ENCODE measurements around the gene USP37. TPM values are rescaled to one million over a fixed set of nuclear protein-coding genes. Genes with fewer than 3 reads are reported as not detected.

The USP37 gene
- polyA plus RNA-seq, 1 of the 3 experiments (the other 2 are of a cell fraction), result 0.95 TPM

DNA sequence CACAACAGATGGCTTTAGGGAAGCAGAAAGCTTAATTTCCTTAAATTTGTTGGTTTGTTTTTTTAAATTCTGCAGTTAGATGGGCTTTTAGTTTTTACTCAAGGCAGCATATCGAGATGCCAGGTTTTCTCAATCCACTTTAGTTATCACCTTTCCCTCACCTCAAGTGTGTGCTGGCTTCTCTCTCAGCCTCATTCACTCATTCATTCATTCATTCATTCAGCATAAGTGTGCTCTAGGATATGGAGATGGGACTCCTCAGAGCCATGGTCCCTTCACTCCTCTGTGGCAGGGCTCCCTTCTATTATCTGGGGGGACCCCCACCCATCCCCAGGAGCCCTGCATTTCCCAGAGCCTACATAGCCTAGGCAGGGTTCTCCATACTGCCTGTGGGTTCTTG, 130.2 kb downstream of the USP37 start:
- H3K4me1 ChIP-seq (ENCODE audit: control insufficient read depth in 1 of 2, insufficient read depth in 2 of 2, low read depth in 1 of 2, low read length in 1 of 2), result no peaks in the 10 kb centered on the region
- H3K4me2 ChIP-seq, result no peak overlapping the region
- H3K9ac ChIP-seq, result no peak overlapping the region
- 55% methylated on average over 1 of the region's 1 CpG for WGBS (ENCODE audit: low lambda C conversion rate)
- H3K79me2 ChIP-seq (ENCODE audit: insufficient read depth), result no peaks in the 10 kb centered on the region
- DNase-seq, result no peak
- H2AFZ ChIP-seq (ENCODE audit: low read depth), result no peak overlapping the region
- ChIA-PET CTCF (interaction anchor here (1.3 kb wide), 1 partner anchor 42 kb away, joined by 4 read pairs; no protein-coding TSS in a partner anchor), POLR2A (no interaction called here)
- H4K20me1 ChIP-seq (ENCODE audit: insufficient read depth), result no peaks in the 10 kb centered on the region
- H3K27ac ChIP-seq (ENCODE audit: low read depth in 2 of 2, low read length in 1 of 2), result no peak overlapping the region
- H3K4me3 ChIP-seq (ENCODE audit: low read depth in 2 of 2, low read length in 1 of 2), result no peak overlapping the region
- H3K36me3 ChIP-seq (replicated peaks in 1 of 2; ENCODE audit: control insufficient read depth in 1 of 2, insufficient read depth in 2 of 2, low read length in 1 of 2), result no peaks in the 10 kb centered on the region
- no peaks in the 10 kb centered on the region for H3K9me2 ChIP-seq
- no peaks in the 10 kb centered on the region for H3F3A ChIP-seq (replicated peaks; ENCODE audit: insufficient read depth)
- H3K9me3 ChIP-seq, result no peaks in the 10 kb centered on the region
- H3K27me3 ChIP-seq (ENCODE audit: insufficient read depth), result no peaks in the 10 kb centered on the region; the same call in 1 of the 2 replicates
- no peak for TF ChIP-seq SMC3 (IDR thresholded peaks at IDR 0.05; ENCODE audit: low read depth, low read length)
- no peak for TF ChIP-seq CTCF (IDR thresholded peaks at IDR 0.05)

GRCh38 chr2:218436992-218437391, 131.2 kb downstream of the USP37 start:
- Histone ChIP-seq H3K4me1 (ENCODE audit: control insufficient read depth in 1 of 2, insufficient read depth in 2 of 2, low read depth in 1 of 2, low read length in 1 of 2) (no peaks in the 10 kb centered on the region), H3K9me3 (no peaks in the 10 kb centered on the region), H3K9me2 (no peaks in the 10 kb centered on the region), H3K36me3 (replicated peaks in 1 of 2; ENCODE audit: control insufficient read depth in 1 of 2, insufficient read depth in 2 of 2, low read length in 1 of 2) (no peaks in the 10 kb centered on the region), H3K79me2 (ENCODE audit: insufficient read depth) (no peaks in the 10 kb centered on the region), H3K27ac (ENCODE audit: low read depth in 2 of 2, low read length in 1 of 2) (no peak overlapping the region), H4K20me1 (ENCODE audit: insufficient read depth) (no peaks in the 10 kb centered on the region), H3K9ac (no peak overlapping the region), H2AFZ (ENCODE audit: low read depth) (no peak overlapping the region), H3F3A (replicated peaks; ENCODE audit: insufficient read depth) (no peaks in the 10 kb centered on the region), H3K27me3 (ENCODE audit: insufficient read depth) (no peaks in the 10 kb centered on the region; the same call in 1 of the 2 replicates), H3K4me2 (no peak overlapping the region), H3K4me3 (ENCODE audit: low read depth in 2 of 2, low read length in 1 of 2) (no peak overlapping the region)
- POLR2A ChIA-PET, result no interaction called here
- CTCF ChIA-PET, result no interaction called here
- no peak for TF ChIP-seq EZH2phosphoT487 (IDR thresholded peaks at IDR 0.05; ENCODE audit: borderline replicate concordance, low read depth)
- TF ChIP-seq SMC3 (IDR thresholded peaks at IDR 0.05; ENCODE audit: low read depth, low read length), result no peak
- TF ChIP-seq MEF2A (IDR thresholded peaks at IDR 0.05; ENCODE audit: borderline replicate concordance, low read depth), result no peak
- TF ChIP-seq YY1 (IDR thresholded peaks at IDR 0.05; ENCODE audit: low read depth), result no peak
- no peak for TF ChIP-seq IRF3 (IDR thresholded peaks at IDR 0.05; ENCODE audit: low read depth, low read length)
- TF ChIP-seq SIN3A (IDR thresholded peaks at IDR 0.05; ENCODE audit: borderline replicate concordance, low read depth, low read length), result no peak
- no peak for TF ChIP-seq RAD21 (IDR thresholded peaks at IDR 0.05; ENCODE audit: low read length)
- no peak for TF ChIP-seq RXRA (IDR thresholded peaks at IDR 0.05; ENCODE audit: borderline replicate concordance, low read depth)
- 72% methylated on average over 5 of the region's 5 CpGs for WGBS (ENCODE audit: low lambda C conversion rate)
- no peak for DNase-seq
